Measurements from ENCODE around the gene SNRPA.

Gene SNRPA

DNA sequence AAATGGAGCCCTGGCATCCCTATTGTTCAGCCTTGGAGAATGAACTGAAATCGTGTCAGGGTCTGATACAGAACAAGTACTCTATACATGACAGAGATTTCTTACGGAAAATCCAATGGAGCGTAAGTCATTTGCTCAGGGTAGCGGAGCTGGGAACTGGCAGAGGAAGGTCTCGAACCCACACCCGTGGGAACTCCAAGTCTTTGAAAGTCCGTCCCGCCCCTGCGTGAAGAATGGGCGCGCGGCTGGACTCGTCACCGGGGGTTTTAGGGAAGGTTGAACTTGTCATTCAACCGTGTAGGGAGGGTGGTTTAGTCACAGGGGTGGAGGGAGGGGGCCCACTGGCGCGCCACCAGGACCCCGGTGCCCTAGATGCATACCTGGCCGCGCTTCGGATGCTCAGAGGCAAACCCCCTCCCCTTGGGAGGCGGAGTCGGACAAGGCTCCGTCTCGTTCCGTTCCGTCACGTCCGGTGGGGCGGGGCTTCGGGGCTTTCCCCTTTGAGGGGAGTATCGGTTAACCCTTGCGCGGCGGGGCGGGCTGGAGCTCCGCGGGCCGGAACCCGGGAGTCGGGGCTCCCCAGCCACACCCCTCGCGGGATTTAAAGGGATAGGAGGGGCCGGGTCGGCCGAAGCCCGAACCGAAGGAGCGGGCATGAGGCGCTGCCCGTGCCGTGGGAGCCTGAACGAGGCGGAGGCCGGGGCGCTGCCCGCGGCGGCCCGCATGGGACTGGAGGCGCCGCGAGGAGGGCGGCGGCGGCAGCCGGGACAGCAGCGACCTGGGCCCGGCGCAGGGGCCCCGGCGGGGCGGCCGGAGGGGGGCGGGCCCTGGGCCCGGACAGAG, 34.3 kb upstream of the SNRPA start, which contains the start of the genes COQ8B and ITPKC:
COQ8B (minus strand) TSS at position 405 of the 843 bp plus-strand sequence. CDS start 2,254 bp downstream, outside the sequence.
ITPKC (plus strand) TSS at position 631 of the 843 bp plus-strand sequence; CDS start at position 655, 24 bp downstream.
- TF ChIP-seq GATA2 (IDR thresholded peaks at IDR 0.05; ENCODE audit: low read depth, low read length) (no peak), GATA3 (IDR thresholded peaks at IDR 0.05; ENCODE audit: low read depth, low read length) (no peak)

DNA sequence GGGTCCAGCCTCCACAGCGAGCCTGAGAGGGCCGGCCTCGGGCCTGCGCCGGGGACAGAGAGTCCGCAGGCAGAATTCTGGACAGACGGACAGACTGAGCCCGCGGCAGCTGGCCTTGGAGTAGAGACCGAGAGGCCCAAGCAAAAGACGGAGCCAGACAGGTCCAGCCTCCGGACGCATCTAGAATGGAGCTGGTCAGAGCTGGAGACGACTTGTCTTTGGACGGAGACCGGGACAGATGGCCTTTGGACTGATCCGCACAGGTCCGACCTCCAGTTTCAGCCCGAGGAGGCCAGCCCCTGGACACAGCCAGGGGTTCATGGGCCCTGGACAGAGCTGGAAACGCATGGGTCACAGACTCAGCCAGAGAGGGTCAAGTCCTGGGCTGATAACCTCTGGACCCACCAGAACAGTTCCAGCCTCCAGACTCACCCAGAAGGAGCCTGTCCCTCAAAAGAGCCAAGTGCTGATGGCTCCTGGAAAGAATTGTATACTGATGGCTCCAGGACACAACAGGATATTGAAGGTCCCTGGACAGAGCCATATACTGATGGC, 33.6 kb upstream of the SNRPA start:
- no peak for TF ChIP-seq GATA2 (IDR thresholded peaks at IDR 0.05; ENCODE audit: low read depth, low read length)
- no peak for TF ChIP-seq GATA3 (IDR thresholded peaks at IDR 0.05; ENCODE audit: low read depth, low read length)

DNA sequence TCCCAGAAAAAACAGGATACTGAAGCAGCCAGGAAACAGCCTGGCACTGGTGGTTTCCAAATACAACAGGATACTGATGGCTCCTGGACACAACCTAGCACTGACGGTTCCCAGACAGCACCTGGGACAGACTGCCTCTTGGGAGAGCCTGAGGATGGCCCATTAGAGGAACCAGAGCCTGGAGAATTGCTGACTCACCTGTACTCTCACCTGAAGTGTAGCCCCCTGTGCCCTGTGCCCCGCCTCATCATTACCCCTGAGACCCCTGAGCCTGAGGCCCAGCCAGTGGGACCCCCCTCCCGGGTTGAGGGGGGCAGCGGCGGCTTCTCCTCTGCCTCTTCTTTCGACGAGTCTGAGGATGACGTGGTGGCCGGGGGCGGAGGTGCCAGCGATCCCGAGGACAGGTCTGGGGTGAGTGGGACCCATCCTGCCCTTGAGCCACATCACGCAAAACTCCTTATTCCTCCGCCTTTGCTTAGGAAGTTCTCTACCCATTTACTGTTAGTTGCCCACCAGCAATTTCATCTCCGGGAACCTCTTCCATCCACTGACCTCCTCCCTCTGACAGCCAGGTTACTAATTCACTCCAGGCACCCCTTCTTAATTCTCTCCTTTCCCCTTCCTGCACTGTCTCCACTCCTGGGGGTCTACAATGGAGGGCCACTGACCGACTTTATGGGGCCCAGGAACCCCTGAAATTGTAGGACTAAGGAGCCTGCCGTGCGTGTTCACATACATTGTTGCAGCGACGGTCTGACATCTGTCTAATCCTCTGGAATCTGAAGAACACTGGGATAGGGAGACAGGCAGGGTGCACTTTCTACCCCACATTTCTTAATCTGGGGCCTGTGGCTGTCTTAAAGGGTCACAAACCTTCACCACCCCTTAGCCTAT, 32.9 kb upstream of the SNRPA start:
- TF ChIP-seq GATA2 (IDR thresholded peaks at IDR 0.05; ENCODE audit: low read depth, low read length) = no peak
- TF ChIP-seq GATA3 (IDR thresholded peaks at IDR 0.05; ENCODE audit: low read depth, low read length) = no peak

DNA sequence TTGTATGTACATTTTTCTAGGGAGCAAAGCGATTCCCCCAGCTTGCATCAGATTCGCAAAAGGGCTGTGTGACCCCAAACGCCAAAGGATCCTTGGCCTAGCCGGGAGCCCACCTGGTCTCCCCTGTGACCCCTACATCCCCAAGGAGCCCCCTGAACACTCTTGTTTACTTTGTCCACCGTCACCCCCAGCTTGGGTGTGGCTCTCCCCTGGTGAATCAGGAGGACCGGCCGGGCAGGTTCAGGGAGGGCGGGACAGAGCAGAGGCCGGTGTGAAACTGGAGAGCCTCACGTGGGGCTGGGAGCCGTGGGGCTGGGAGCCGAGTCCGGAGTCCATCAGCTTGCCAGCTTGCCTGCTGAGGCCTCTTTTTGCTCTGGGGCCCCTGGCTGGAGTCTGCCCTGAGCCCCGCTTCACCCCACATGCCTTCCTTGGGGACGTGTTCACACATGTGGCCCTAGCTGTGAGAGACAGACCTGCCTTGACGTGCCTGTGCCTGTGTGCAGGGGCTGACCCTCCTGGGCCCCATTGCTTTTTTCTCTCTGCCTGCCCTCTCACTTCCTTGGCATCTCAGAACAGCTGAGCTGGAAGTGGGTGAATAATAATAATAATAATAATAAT, 32.1 kb upstream of the SNRPA start:
- TF ChIP-seq GATA3 (IDR thresholded peaks at IDR 0.05; ENCODE audit: low read depth, low read length) (no peak), GATA2 (IDR thresholded peaks at IDR 0.05; ENCODE audit: low read depth, low read length) (no peak)

DNA sequence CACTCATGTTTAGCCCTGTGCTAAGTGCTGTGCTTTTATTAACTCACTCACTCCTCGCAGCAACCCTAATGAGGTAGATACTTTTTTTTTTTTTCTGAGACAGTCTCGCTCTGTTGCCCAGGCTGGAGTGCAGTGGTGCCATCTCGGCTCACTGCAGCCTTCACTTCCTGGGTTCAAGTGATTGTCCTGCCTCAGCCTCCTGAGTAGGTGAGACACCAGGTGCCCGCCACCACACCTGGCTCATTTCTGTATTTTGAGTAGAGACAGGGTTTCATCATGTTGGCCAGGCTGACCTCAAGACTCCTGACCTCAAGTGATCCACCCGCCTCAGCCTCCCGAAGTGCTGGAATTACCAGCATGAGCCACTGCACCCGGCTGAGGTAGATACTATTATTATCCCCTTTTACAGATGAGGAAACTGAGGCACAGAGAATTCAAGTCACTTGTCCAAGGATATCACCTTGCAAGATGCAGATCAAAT, 31.5 kb upstream of the SNRPA start:
- TF ChIP-seq GATA3 (IDR thresholded peaks at IDR 0.05; ENCODE audit: low read depth, low read length) (no peak), GATA2 (IDR thresholded peaks at IDR 0.05; ENCODE audit: low read depth, low read length) (no peak)

GRCh38 chr19:40721140-40721486, 29.9 kb upstream of the SNRPA start:
- TF ChIP-seq GATA3 (IDR thresholded peaks at IDR 0.05; ENCODE audit: low read depth, low read length) = no peak
- TF ChIP-seq GATA2 (IDR thresholded peaks at IDR 0.05; ENCODE audit: low read depth, low read length) = no peak

- TF ChIP-seq GATA2 (IDR thresholded peaks at IDR 0.05; ENCODE audit: low read depth, low read length) (no peak), GATA3 (IDR thresholded peaks at IDR 0.05; ENCODE audit: low read depth, low read length) (no peak)
Measured at GRCh38 chr19:40721936-40722661, 28.9 kb upstream of the SNRPA start.

DNA sequence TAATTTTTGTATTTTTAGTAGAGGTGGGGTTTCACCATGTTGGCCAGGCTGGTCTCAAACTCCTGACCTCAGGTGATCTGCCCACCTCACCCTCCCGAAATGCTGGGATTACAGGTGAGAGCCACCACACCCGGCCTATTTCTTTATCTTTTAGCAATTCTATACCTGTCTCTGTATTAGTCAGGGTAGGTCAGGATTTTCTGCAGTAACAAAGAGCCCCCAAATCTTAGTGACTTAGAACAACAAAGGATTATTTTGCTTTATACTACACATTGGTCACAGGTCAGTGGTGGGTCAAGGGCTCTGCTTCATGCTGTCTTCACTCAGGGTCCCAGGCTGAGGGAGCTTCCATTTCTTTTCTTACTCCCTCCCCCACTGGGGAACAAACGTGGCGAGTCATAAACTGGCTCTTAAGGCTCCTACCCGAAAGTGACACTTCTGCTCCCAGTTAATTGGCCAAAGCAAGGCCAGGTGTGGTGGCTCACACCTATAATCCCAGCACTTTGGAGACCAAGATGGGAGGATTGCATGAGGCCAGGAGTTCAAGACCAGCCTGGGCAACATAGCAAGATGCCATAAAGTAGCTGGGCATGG, 27.2 kb upstream of the SNRPA start:
- no peak for TF ChIP-seq GATA3 (IDR thresholded peaks at IDR 0.05; ENCODE audit: low read depth, low read length)
- no peak for TF ChIP-seq GATA2 (IDR thresholded peaks at IDR 0.05; ENCODE audit: low read depth, low read length)

DNA sequence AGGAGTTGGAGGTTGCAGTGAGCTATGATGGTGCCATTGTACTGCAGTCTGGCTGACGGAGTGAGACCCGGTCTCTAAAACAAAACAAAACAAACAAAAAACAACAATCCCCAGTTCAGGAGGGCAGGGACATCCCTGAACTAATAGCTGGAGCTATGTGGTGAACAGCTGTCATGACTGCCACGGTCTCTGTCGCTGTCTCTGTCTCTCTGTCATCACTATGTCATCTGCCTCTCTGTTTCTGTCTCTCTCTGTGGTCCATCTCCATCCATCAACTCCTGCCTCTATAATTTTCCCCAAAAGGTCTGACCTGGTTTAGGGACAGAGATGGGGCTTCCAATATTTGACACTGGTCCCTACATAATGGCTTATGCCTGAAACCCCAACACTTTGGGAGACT, 26.7 kb upstream of the SNRPA start:
- TF ChIP-seq GATA2 (IDR thresholded peaks at IDR 0.05; ENCODE audit: low read depth, low read length) = no peak
- TF ChIP-seq GATA3 (IDR thresholded peaks at IDR 0.05; ENCODE audit: low read depth, low read length) = no peak

GRCh38 chr19:40724855-40725254, 26.1 kb upstream of the SNRPA start:
- no peak for TF ChIP-seq GATA3 (IDR thresholded peaks at IDR 0.05; ENCODE audit: low read depth, low read length)
- TF ChIP-seq GATA2 (IDR thresholded peaks at IDR 0.05; ENCODE audit: low read depth, low read length) = no peak

DNA sequence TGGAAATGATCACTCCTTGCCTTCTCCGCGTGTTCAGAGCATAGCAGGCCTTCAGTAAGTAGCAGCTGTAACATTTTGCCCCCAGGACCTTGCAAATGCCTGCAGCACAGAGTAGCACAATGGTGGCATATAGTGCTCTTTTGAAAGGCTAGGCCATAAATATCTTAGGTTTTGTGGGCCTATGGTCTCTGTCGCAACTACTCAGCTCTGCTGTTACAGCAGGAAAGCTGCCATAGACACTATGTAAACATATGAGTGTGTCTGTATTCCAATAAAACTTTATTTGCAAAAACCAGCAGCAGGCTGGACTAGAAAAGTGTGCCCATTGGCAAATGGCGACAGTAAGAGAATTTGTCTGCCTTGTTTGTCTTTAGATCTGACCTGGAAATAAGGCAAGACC, 24.7 kb upstream of the SNRPA start:
- TF ChIP-seq GATA3 (IDR thresholded peaks at IDR 0.05; ENCODE audit: low read depth, low read length) (no peak), GATA2 (IDR thresholded peaks at IDR 0.05; ENCODE audit: low read depth, low read length) (no peak)

- no peak for TF ChIP-seq GATA2 (IDR thresholded peaks at IDR 0.05; ENCODE audit: low read depth, low read length)
- TF ChIP-seq GATA3 (IDR thresholded peaks at IDR 0.05; ENCODE audit: low read depth, low read length) = no peak
Measured at GRCh38 chr19:40733149-40733548, 17.9 kb upstream of the SNRPA start.

Data from SH-SY5Y (cell line).